B cell (primary cell): ENCODE data around the gene MPP1. TPM values are rescaled to one million over a fixed set of nuclear protein-coding genes. Genes with fewer than 3 reads are reported as not detected.

Source experiments
- ATAC-seq: fragments of 200-7000 bp; cut with Tn5 transposase; one replicate; pipeline ENCODE4 v1.10.0; 2021; ENCODE audit warnings: low read depth, mild to moderate bottlenecking, moderate number of reproducible peaks, moderate library complexity
- CTCF ChIA-PET: fragments of 350-600 bp; sonication (Branson Sonifier 250); formaldehyde crosslinking; loops from one replicate; lab custom pipeline; 2021; ENCODE audit warnings: antibody characterized with exemption, inconsistent platforms; lab: Charles Lee
- POLR2A ChIA-PET: fragments of 350-600 bp; sonication (Branson Sonifier 250); formaldehyde crosslinking; loops from one replicate; lab custom pipeline; 2021; ENCODE audit warnings: antibody characterized with exemption; lab: Charles Lee
- DNase-seq: peaks from one replicate; pipeline ENCODE4 v3.0.0; 2013
- H2AFZ ChIP-seq: 2 replicates; pipeline ENCODE4 v1.6.1; 2012; ENCODE audit warnings: mild to moderate bottlenecking, low read depth, low read length; ENCODE audit not compliant: insufficient read depth, poor library complexity, severe bottlenecking
- H3K27ac ChIP-seq, 2 donors: 1 replicate in 1 of 2; 2 replicates in 1 of 2; pipeline ENCODE4 v1.5.1; 2012 to 2013; ENCODE audit warnings: low read length in 2 of 2, mild to moderate bottlenecking in 2 of 2, moderate library complexity in 1 of 2
- H3K27me3 ChIP-seq, 4 experiments: fragments of 200-600 bp in 1 of 4; sonication (generic) in 1 of 4; replicated peaks in 1 of 4; 1 replicate in 2 of 4; 2 replicates in 2 of 4; pipeline versions ENCODE4 v1.6.1 to v1.7.0; 2013 to 2016; ENCODE audit warnings: low read length in 3 of 4, mild to moderate bottlenecking in 2 of 4, mixed read lengths in 1 of 4, moderate library complexity in 1 of 4; ENCODE audit not compliant: insufficient read depth in 4 of 4, control insufficient read depth in 3 of 4; ENCODE audit errors: control extremely low read depth in 1 of 4
- H3K36me3 ChIP-seq, 2 experiments: replicated peaks in 1 of 2; 1 replicate in 1 of 2; 2 replicates in 1 of 2; pipeline versions ENCODE4 v1.6.1 to v1.7.1; 2013; ENCODE audit warnings: low read length in 1 of 2; ENCODE audit not compliant: insufficient read depth in 2 of 2, control insufficient read depth in 1 of 2; ENCODE audit errors: control extremely low read depth in 1 of 2, extremely low read depth in 1 of 2
- H3K4me1 ChIP-seq, 2 donors: fragments of 200-600 bp in 1 of 2; sonication (generic) in 1 of 2; 1 replicate in 1 of 2; 2 replicates in 1 of 2; pipeline versions ENCODE4 v1.5.1 to v1.6.1; 2013 to 2017; ENCODE audit warnings: low read length in 2 of 2; ENCODE audit not compliant: control insufficient read depth in 2 of 2, insufficient read depth in 2 of 2
- H3K4me2 ChIP-seq: replicated peaks from 2 replicates; pipeline ENCODE3; 2012; ENCODE audit warnings: mild to moderate bottlenecking, low read depth, low read length; ENCODE audit not compliant: poor library complexity, severe bottlenecking
- H3K4me3 ChIP-seq, 5 experiments: fragments of 200-600 bp in 1 of 5; sonication (generic) in 1 of 5; 1 replicate in 3 of 5; 2 replicates in 2 of 5; pipeline versions ENCODE4 v1.5.1 to v1.7.0; 2011 to 2016; ENCODE audit warnings: low read length in 4 of 5, mild to moderate bottlenecking in 4 of 5, low read depth in 2 of 5, control low read depth in 1 of 5, moderate library complexity in 1 of 5; ENCODE audit not compliant: insufficient read depth in 1 of 5; ENCODE audit errors: control extremely low read depth in 1 of 5, extremely low read depth in 1 of 5
- H3K79me2 ChIP-seq: fragments of 200-600 bp; sonication (generic); one replicate; pipeline ENCODE4 v1.6.0; 2016; ENCODE audit warnings: low read length; ENCODE audit not compliant: control insufficient read depth, insufficient read depth
- H3K9ac ChIP-seq: fragments of 200-600 bp; sonication (generic); 2 replicates; pipeline ENCODE4 v1.6.1; 2017; ENCODE audit warnings: mild to moderate bottlenecking, low read length, moderate library complexity
- H3K9me3 ChIP-seq, 3 donors: one replicate each; pipeline versions ENCODE4 v1.6.1 to v1.7.1; 2013; ENCODE audit warnings: low read length in 2 of 3; ENCODE audit not compliant: control insufficient read depth in 2 of 3, insufficient read depth in 1 of 3; ENCODE audit errors: control extremely low read depth in 1 of 3
- H4K20me1 ChIP-seq: 2 replicates; pipeline ENCODE4 v1.6.0; 2012; ENCODE audit warnings: mild to moderate bottlenecking, low read length; ENCODE audit not compliant: insufficient read depth, control insufficient read depth, poor library complexity, severe bottlenecking
- H3K27ac Mint-ChIP-seq: one replicate; pipeline ENCODE4 v1.8.0; 2021; ENCODE audit warnings: mixed read lengths
- H3K27me3 Mint-ChIP-seq: one replicate; pipeline ENCODE4 v1.8.0; 2021; ENCODE audit warnings: mixed read lengths
- H3K4me1 Mint-ChIP-seq: one replicate; pipeline ENCODE4 v1.8.0; 2021; ENCODE audit warnings: mixed read lengths
- H3K4me3 Mint-ChIP-seq: one replicate; pipeline ENCODE4 v1.8.0; 2021; ENCODE audit warnings: mixed read lengths
- H3K9me3 Mint-ChIP-seq: one replicate; pipeline ENCODE4 v1.8.0; 2022; ENCODE audit warnings: mixed read lengths; ENCODE audit not compliant: insufficient read depth
- EZH2 ChIP-seq: IDR thresholded peaks from 2 replicates; pipeline ENCODE4 v1.6.1; 2012; ENCODE audit warnings: borderline replicate concordance, low read depth, mild to moderate bottlenecking, moderate library complexity, low read length; ENCODE audit not compliant: insufficient read depth, poor library complexity, severe bottlenecking
- WGBS: methylation state at CpG from one replicate; pipeline ENCODE4 v1.1.5; 2013; ENCODE audit warnings: missing lambda C conversion rate; ENCODE audit not compliant: insufficient coverage; 5-methylcytosine and 5-hydroxymethylcytosine counted together
- intact Hi-C: fragments of 100-400 bp; cut with micrococcal nuclease; formaldehyde crosslinking; loops from one replicate; pipeline ENCODE4 v1.10.0; 2022
- polyA plus RNA-seq: library from polyadenylated mRNA; depleted of rRNA; stranded (reverse); fragments of >200 nt; gene quantifications from 2 replicates; pipeline ENCODE4 v1.2.3, GENCODE V29; 2012
- total RNA-seq, 2 donors: library from RNA; stranded (reverse); fragments of 120-200 nt in 1 of 2; gene quantifications; 1 replicate in 1 of 2; 2 replicates in 1 of 2; pipeline versions ENCODE4 v1.2.3 to v1.2.4, GENCODE V29; 2013 to 2022
- TF ChIP-seq, protein P1 (sequence below): fragments of 200-600 bp; IDR thresholded peaks from one replicate; pipeline ENCODE4 v1.8.0; 2022; ENCODE audit warnings: antibody characterized with exemption, mild to moderate bottlenecking

The MPP1 gene
- total and polyA plus RNA-seq, 2 donors (not counting 1 experiment from before 2014, with no cell fraction given) = 5.0 to 7.7 TPM

DNA sequence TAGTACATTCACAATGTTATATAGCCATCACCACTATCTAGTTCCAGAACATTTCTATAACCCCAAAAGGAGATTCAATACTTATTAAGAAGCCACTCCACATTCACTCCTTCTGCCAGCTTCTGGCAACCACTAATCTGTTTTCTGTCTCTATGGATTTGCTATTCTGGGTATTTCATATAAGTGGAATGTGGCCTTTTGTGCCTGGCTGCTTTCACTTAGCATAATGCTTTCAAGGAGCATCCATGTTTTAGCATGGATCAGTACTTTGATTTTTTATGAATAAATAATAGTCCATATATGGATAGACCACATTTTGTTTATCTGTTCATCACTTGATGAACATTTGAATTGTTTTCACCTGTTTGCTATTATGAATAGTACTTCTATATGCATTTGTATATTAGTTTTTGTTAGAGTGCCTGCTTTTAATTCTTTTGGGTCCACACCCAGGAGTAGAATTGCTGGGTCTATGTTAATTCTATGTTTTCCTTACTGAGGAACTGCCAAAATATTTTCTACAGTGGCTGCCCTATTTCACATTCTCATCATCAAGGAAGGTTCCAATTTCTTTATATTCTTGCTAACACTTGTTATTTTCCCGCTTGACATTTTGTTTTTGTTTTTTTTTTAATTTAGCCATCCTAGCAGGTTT, 45.8 kb upstream of the MPP1 start:
- TF ChIP-seq EZH2 = no peak
- TF ChIP-seq, protein P1, sequence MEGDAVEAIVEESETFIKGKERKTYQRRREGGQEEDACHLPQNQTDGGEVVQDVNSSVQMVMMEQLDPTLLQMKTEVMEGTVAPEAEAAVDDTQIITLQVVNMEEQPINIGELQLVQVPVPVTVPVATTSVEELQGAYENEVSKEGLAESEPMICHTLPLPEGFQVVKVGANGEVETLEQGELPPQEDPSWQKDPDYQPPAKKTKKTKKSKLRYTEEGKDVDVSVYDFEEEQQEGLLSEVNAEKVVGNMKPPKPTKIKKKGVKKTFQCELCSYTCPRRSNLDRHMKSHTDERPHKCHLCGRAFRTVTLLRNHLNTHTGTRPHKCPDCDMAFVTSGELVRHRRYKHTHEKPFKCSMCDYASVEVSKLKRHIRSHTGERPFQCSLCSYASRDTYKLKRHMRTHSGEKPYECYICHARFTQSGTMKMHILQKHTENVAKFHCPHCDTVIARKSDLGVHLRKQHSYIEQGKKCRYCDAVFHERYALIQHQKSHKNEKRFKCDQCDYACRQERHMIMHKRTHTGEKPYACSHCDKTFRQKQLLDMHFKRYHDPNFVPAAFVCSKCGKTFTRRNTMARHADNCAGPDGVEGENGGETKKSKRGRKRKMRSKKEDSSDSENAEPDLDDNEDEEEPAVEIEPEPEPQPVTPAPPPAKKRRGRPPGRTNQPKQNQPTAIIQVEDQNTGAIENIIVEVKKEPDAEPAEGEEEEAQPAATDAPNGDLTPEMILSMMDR = no peak
- Mint-ChIP-seq H3K27me3 (no peaks in the 10 kb centered on the region), H3K4me1 (no peaks in the 10 kb centered on the region), H3K27ac (no peak overlapping the region), H3K9me3 (no peaks in the 10 kb centered on the region), H3K4me3 (no peak overlapping the region)
- ChIA-PET POLR2A (no interaction called here), CTCF (no interaction called here)
- intact Hi-C loops = no loop called here
- no peaks in the 10 kb centered on the region for H3K27me3 ChIP-seq
- DNase-seq (no peak), ATAC-seq (no peak)
- no CpG with 5 or more reads among the region's 1 CpG for whole genome bisulfite sequencing
- no peaks in the 10 kb centered on the region for H4K20me1 ChIP-seq
- H3K79me2 ChIP-seq = no peaks in the 10 kb centered on the region
- H3K4me2 ChIP-seq = no peak overlapping the region
- no peak overlapping the region for H3K4me3 ChIP-seq
- H3K27ac ChIP-seq = no peak overlapping the region
- no peak overlapping the region for H3K9ac ChIP-seq
- no peaks in the 10 kb centered on the region for H3K9me3 ChIP-seq
- no peaks in the 10 kb centered on the region for H3K36me3 ChIP-seq
- H2AFZ ChIP-seq = no peak overlapping the region
- H3K4me1 ChIP-seq = no peaks in the 10 kb centered on the region

DNA sequence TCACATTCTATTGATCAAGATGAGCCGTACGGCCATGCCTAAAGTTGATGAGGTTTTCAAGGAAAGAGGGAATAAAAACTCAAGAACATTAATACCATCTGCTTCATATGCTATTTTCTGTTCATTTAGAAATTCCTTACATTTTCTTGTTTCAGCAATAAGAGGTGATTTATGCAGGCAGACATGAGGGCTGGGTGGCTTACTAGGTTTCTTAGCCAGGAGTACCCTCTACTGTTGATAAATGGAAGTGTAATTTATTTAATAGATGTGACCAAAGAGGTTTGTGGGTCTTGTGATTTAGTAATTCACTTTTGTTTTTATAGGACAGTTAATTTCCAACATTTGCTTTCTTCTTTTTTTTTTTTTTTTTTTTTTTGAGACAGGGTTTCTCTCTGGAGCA, 35.6 kb upstream of the MPP1 start:
- no peaks in the 10 kb centered on the region for H3K4me1 ChIP-seq
- no peak overlapping the region for H2AFZ ChIP-seq
- no peak overlapping the region for H3K27ac ChIP-seq
- no CpG with 5 or more reads among the region's 2 CpGs for WGBS
- peak; percentile 63 for DNase-seq
- Mint-ChIP-seq H3K4me3 (no peak overlapping the region), H3K27ac (no peak overlapping the region), H3K9me3 (no peaks in the 10 kb centered on the region), H3K4me1 (no peaks in the 10 kb centered on the region), H3K27me3 (no peaks in the 10 kb centered on the region)
- no peaks in the 10 kb centered on the region for H3K9me3 ChIP-seq
- no peaks in the 10 kb centered on the region for H3K36me3 ChIP-seq
- H3K9ac ChIP-seq = no peak overlapping the region
- TF ChIP-seq, protein P1 = peak; percentile 65
- no peak for TF ChIP-seq EZH2
- H3K27me3 ChIP-seq = no peaks in the 10 kb centered on the region
- no peaks in the 10 kb centered on the region for H4K20me1 ChIP-seq
- H3K4me2 ChIP-seq = no peak overlapping the region
- H3K4me3 ChIP-seq = no peak overlapping the region
- ChIA-PET POLR2A (interaction anchor here (0.6 kb wide), 1 partner anchor 21 kb away, joined by 3 read pairs; no protein-coding TSS in a partner anchor), CTCF (interaction anchor here (1.4 to 4.7 kb wide), 3 partner anchors 21 to 249 kb away, joined by 3 to 27 read pairs (median 4); no protein-coding TSS in a partner anchor)
- peak; percentile 65 for ATAC-seq
- H3K79me2 ChIP-seq = no peaks in the 10 kb centered on the region
- intact Hi-C loops = loop anchor here (1.0 to 10.0 kb wide), 2 partner anchors 93 to 126 kb away; no protein-coding TSS in a partner anchor
